ENCODE measurements around the gene TLX1. TPM values are rescaled to one million over a fixed set of nuclear protein-coding genes. Genes with fewer than 3 reads are reported as not detected.

Gene TLX1
- total RNA-seq, 1 experiment from 2014 or later, result not detected

DNA sequence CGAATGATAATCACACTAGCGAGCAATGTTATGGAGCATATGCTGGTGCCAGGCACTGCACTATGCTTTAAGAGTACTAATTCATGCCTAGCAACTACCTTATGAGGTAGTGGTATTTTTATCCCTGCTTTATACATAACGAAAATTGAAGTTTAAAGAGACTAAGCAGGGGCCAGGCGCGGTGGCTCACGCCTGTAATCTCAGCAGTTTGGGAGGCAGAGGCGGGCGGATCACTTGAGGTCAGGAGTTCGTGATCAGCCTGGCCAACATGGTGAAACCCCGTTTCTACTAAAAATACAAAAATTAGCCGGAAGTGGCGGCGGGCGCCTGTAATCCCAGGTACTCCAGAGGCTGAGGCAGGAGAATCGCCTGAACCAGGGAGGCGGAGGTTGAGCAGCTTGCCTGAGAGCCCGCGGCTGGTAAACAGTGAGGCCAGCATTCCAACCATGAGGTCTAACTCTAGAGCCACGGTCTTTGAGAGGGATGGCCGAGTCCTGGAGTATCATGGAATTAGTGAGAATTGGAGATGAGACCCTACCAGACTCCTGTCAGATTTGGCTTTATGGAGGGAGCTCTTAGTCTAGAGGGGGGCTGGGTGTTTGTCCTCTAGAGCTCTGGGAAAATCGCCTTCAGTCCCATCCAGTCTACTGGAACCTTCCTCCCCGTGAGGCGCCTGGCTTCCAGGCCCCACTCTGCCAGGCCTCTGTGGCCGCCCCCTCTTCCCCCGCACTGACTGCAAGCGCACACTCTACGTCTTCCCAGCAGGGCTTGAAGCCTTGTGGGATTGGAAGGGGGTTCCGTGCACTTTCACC lies 11.6 kb downstream of the TLX1 start:
- CTCF ChIA-PET, result interaction anchor here (0.5 to 1.7 kb wide), 13 partner anchors 19 to 607 kb away, joined by 3 to 20 read pairs (median 6); partner anchors contain the start of genes HIF1AN, PDZD7 and SFXN3
- Histone ChIP-seq H3K79me2 (ENCODE audit: low read depth) (no peaks in the 10 kb centered on the region), H3K4me1 (replicated peaks; ENCODE audit: insufficient read depth) (no peaks in the 10 kb centered on the region), H3K27ac (no peak overlapping the region), H4K20me1 (ENCODE audit: insufficient read depth) (no peaks in the 10 kb centered on the region), H3F3A (ENCODE audit: insufficient read depth, low read depth) (no peaks in the 10 kb centered on the region), H3K4me3 (no peak overlapping the region), H3K36me3 (ENCODE audit: low read depth) (no peaks in the 10 kb centered on the region), H3K9me3 (ENCODE audit: insufficient read depth, low read depth) (no peaks in the 10 kb centered on the region), H3K9me2 (ENCODE audit: insufficient read depth) (no peaks in the 10 kb centered on the region), H2AFZ (no peak overlapping the region), H3K27me3 (ENCODE audit: insufficient read depth, low read depth) (peaks cover 23% of the 10 kb centered on the region), H3K4me2 (no peak overlapping the region)
- POLR2A ChIA-PET (ENCODE audit: unreplicated experiment), result no interaction called here
- TF ChIP-seq CTCF (conservative IDR thresholded peaks at IDR 0.05) (no peak; the same call in 1 of the 2 replicates), EZH2 (IDR thresholded peaks at IDR 0.05; ENCODE audit: low read depth) (no peak)
- no TSS peak for BruUV-seq (replicated peaks)
- intact Hi-C loops (cut with micrococcal nuclease; ENCODE audit: unreplicated experiment), result loop anchor here (1.0 kb wide), 3 partner anchors 47 to 101 kb away; no protein-coding TSS in a partner anchor
- DNase-seq, result no peak

- ChIA-PET CTCF (no interaction called here), POLR2A (ENCODE audit: unreplicated experiment) (no interaction called here)
- Histone ChIP-seq H2AFZ (no peak overlapping the region), H3F3A (ENCODE audit: insufficient read depth, low read depth) (no peaks in the 10 kb centered on the region), H3K9me2 (ENCODE audit: insufficient read depth) (no peaks in the 10 kb centered on the region), H3K4me1 (replicated peaks; ENCODE audit: insufficient read depth) (no peaks in the 10 kb centered on the region), H3K27me3 (ENCODE audit: insufficient read depth, low read depth) (peaks cover 28% of the 10 kb centered on the region), H3K79me2 (ENCODE audit: low read depth) (no peaks in the 10 kb centered on the region), H3K4me2 (no peak overlapping the region), H3K27ac (no peak overlapping the region), H3K4me3 (no peak overlapping the region), H3K36me3 (ENCODE audit: low read depth) (no peaks in the 10 kb centered on the region), H4K20me1 (ENCODE audit: insufficient read depth) (no peaks in the 10 kb centered on the region), H3K9me3 (ENCODE audit: insufficient read depth, low read depth) (no peaks in the 10 kb centered on the region)
- BruUV-seq (replicated peaks), result no TSS peak
- no peak for DNase-seq
- intact Hi-C loops (cut with micrococcal nuclease; ENCODE audit: unreplicated experiment), result no loop called here
- TF ChIP-seq CTCF (conservative IDR thresholded peaks at IDR 0.05), result no peak
- TF ChIP-seq EZH2 (IDR thresholded peaks at IDR 0.05; ENCODE audit: low read depth), result no peak
Observed at GRCh38 chr10:101143345-101143630, 12.2 kb downstream of the TLX1 start.

DNA sequence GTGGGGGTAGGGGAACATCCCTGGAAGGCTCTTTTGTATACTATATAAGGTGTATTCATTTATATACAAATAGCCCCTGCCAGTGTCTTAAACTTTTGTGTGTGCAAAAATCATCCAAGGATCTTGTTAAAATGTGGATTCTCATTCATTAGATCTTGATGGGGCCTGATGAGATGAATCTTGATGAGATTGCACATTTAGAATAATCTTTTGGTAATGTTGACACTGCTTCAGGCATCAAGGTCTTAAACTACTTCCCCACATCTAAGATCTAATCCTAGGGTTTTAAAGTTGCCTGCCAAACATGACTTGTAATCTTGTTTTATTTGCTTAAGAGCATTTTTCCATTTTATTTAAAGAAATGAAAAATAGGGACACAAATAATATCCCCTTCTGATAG lies 13.0 kb downstream of the TLX1 start:
- BruUV-seq (replicated peaks), result no TSS peak
- TF ChIP-seq EZH2 (IDR thresholded peaks at IDR 0.05; ENCODE audit: low read depth), result no peak
- H2AFZ ChIP-seq, result no peak overlapping the region
- no peaks in the 10 kb centered on the region for H4K20me1 ChIP-seq (ENCODE audit: insufficient read depth)
- H3K27ac ChIP-seq, result no peak overlapping the region
- no peaks in the 10 kb centered on the region for H3K36me3 ChIP-seq (ENCODE audit: low read depth)
- H3F3A ChIP-seq (ENCODE audit: insufficient read depth, low read depth), result no peaks in the 10 kb centered on the region
- H3K79me2 ChIP-seq (ENCODE audit: low read depth), result no peaks in the 10 kb centered on the region
- H3K4me1 ChIP-seq (replicated peaks; ENCODE audit: insufficient read depth), result no peaks in the 10 kb centered on the region
- H3K4me3 ChIP-seq, result no peak overlapping the region
- intact Hi-C loops (cut with micrococcal nuclease; ENCODE audit: unreplicated experiment), result no loop called here
- ChIA-PET POLR2A (ENCODE audit: unreplicated experiment) (no interaction called here), CTCF (no interaction called here)
- no peaks in the 10 kb centered on the region for H3K9me2 ChIP-seq (ENCODE audit: insufficient read depth)
- no peaks in the 10 kb centered on the region for H3K9me3 ChIP-seq (ENCODE audit: insufficient read depth, low read depth)
- no peak for DNase-seq
- H3K4me2 ChIP-seq, result no peak overlapping the region
- H3K27me3 ChIP-seq (ENCODE audit: insufficient read depth, low read depth), result peaks cover 34% of the 10 kb centered on the region

DNA sequence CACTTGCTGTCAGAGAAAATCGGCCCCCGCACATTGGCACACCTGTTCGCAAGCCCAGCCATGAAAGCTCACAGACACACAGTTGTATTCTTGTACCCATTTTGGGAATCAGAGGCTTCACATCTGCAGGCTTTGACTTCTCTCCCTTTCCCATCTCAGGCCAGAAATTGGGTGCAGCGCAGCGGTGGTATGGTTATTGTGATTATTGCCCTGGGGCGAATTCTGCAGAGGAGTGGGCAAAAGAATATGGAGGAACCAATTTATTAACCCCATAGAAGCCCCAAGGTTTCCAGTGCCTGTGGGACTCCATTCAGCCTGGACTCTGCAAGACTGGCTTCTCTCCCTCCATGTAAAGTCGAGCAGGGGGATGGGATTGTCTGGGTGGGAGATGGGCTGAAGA lies 14.0 kb downstream of the TLX1 start:
- no peak overlapping the region for H2AFZ ChIP-seq

More for the DNA sequence above, 14.0 kb downstream of the TLX1 start:
- Histone ChIP-seq H3K36me3 (ENCODE audit: low read depth) (no peaks in the 10 kb centered on the region), H3K27ac (no peak overlapping the region), H4K20me1 (ENCODE audit: insufficient read depth) (no peaks in the 10 kb centered on the region), H3K27me3 (ENCODE audit: insufficient read depth, low read depth) (peaks cover 45% of the 10 kb centered on the region), H3K9me3 (ENCODE audit: insufficient read depth, low read depth) (no peaks in the 10 kb centered on the region), H3K9me2 (ENCODE audit: insufficient read depth) (no peaks in the 10 kb centered on the region), H3K4me3 (no peak overlapping the region), H3K79me2 (ENCODE audit: low read depth) (no peaks in the 10 kb centered on the region), H3K4me2 (no peak overlapping the region), H3F3A (ENCODE audit: insufficient read depth, low read depth) (no peaks in the 10 kb centered on the region), H3K4me1 (replicated peaks; ENCODE audit: insufficient read depth) (no peaks in the 10 kb centered on the region)
- DNase-seq, result no peak
- ChIA-PET POLR2A (ENCODE audit: unreplicated experiment) (no interaction called here), CTCF (no interaction called here)
- no peak for TF ChIP-seq CTCF (conservative IDR thresholded peaks at IDR 0.05)
- TF ChIP-seq EZH2 (IDR thresholded peaks at IDR 0.05; ENCODE audit: low read depth), result no peak
- intact Hi-C loops (cut with micrococcal nuclease; ENCODE audit: unreplicated experiment), result no loop called here
- BruUV-seq (replicated peaks), result no TSS peak
